Stimulated activated CD8-positive, alpha-beta memory T cell treated with anti-CD3 and anti-CD28 coated beads, Interleukin-7, amount 100 ng/mL, for 24 hours (primary cell): Measurements from ENCODE around the gene MACO1.
"Not testable (repeated sequence)": the region's sequence is repeated elsewhere in the genome, so short reads cannot be mapped to it uniquely, and the experiment has no call there.

Experiments used
- DNase-seq: peaks from one replicate; pipeline ENCODE4 v3.0.0-alpha.2; 2020; ENCODE audit warnings: low read depth

MACO1 gene

GRCh38 chr1:25430073-25430966 is at the start of gene MACO1:
MACO1 (plus strand) TSS chr1:25430897; CDS start chr1:25431099, 202 bp downstream.
- peak; percentile 91 for DNase-seq

- not testable (repeated sequence) for DNase-seq
These were observed 48.2 kb upstream of the MACO1 start for GRCh38 chr1:25382543-25382942.

GRCh38 chr1:25383090-25383489 is 47.6 kb upstream of the MACO1 start:
- not testable (repeated sequence) for DNase-seq

- DNase-seq, result not testable (repeated sequence)
These were observed 46.8 kb upstream of the MACO1 start for GRCh38 chr1:25383875-25384274.

- DNase-seq, result not testable (repeated sequence)
These were observed 43.6 kb upstream of the MACO1 start for GRCh38 chr1:25387096-25387495.

- DNase-seq, result not testable (repeated sequence)
These were observed 42.0 kb upstream of the MACO1 start for GRCh38 chr1:25388691-25389090.

- DNase-seq, result not testable (repeated sequence)
These were observed 41.0 kb upstream of the MACO1 start for GRCh38 chr1:25389721-25390120.

GRCh38 chr1:25392841-25393240 is 37.9 kb upstream of the MACO1 start:
- no peak for DNase-seq

GRCh38 chr1:25397549-25397948 is 33.1 kb upstream of the MACO1 start:
- DNase-seq, result not testable (repeated sequence)

- DNase-seq, result not testable (repeated sequence)
These were observed 32.6 kb upstream of the MACO1 start for GRCh38 chr1:25398079-25398478.

- DNase-seq, result not testable (repeated sequence)
These were observed 27.5 kb upstream of the MACO1 start for GRCh38 chr1:25402947-25403803.

- DNase-seq, result not testable (repeated sequence)
These were observed 24.9 kb upstream of the MACO1 start for GRCh38 chr1:25405731-25406305.

- not testable (repeated sequence) for DNase-seq
These were observed 20.9 kb upstream of the MACO1 start for GRCh38 chr1:25409641-25410427.

GRCh38 chr1:25412872-25413623 is 17.6 kb upstream of the MACO1 start:
- not testable (repeated sequence) for DNase-seq

- DNase-seq, result not testable (repeated sequence)
These were observed 16.5 kb upstream of the MACO1 start for GRCh38 chr1:25414157-25414556.

- DNase-seq, result not testable (repeated sequence)
These were observed 16.1 kb upstream of the MACO1 start for GRCh38 chr1:25414578-25414977.

GRCh38 chr1:25417280-25417679 is 13.4 kb upstream of the MACO1 start:
- not testable (repeated sequence) for DNase-seq

- not testable (repeated sequence) for DNase-seq
These were observed 11.4 kb upstream of the MACO1 start for GRCh38 chr1:25419339-25419738.

GRCh38 chr1:25420715-25421114 is 10.0 kb upstream of the MACO1 start, which contains the start of gene RHCE:
RHCE (minus strand) TSS chr1:25420825; CDS start chr1:25420786, 39 bp downstream.
- not testable (repeated sequence) for DNase-seq

GRCh38 chr1:25423206-25423605 is 7.5 kb upstream of the MACO1 start:
- not testable (repeated sequence) for DNase-seq
